G401 (cell line): ENCODE measurements around the gene GGNBP2. TPM values are rescaled to one million over a fixed set of nuclear protein-coding genes. Genes with fewer than 3 reads are reported as not detected.
"Not testable (repeated sequence)": the region's sequence is repeated elsewhere in the genome, so short reads cannot be mapped to it uniquely, and the experiment has no call there.

ENCODE experiments used
- DNase-seq: peaks from one replicate; pipeline ENCODE4 v3.0.0-alpha.2; 2015; ENCODE audit warnings: low spot score
- in situ Hi-C: cut with HindIII; loops from 2 replicates; pipeline ENCODE4 v1.10.0; 2016; ENCODE audit warnings: low sequenced_read_pairs, mixed read lengths
- total RNA-seq: library from RNA; depleted of rRNA; stranded (reverse); fragments of >200 nt; shearing (Covaris generic); gene quantifications from 2 replicates; pipeline ENCODE4 v1.2.3, GENCODE V29; 2014

Gene GGNBP2
- total RNA-seq, 1 experiment from 2014 or later: 39.8 TPM

DNA sequence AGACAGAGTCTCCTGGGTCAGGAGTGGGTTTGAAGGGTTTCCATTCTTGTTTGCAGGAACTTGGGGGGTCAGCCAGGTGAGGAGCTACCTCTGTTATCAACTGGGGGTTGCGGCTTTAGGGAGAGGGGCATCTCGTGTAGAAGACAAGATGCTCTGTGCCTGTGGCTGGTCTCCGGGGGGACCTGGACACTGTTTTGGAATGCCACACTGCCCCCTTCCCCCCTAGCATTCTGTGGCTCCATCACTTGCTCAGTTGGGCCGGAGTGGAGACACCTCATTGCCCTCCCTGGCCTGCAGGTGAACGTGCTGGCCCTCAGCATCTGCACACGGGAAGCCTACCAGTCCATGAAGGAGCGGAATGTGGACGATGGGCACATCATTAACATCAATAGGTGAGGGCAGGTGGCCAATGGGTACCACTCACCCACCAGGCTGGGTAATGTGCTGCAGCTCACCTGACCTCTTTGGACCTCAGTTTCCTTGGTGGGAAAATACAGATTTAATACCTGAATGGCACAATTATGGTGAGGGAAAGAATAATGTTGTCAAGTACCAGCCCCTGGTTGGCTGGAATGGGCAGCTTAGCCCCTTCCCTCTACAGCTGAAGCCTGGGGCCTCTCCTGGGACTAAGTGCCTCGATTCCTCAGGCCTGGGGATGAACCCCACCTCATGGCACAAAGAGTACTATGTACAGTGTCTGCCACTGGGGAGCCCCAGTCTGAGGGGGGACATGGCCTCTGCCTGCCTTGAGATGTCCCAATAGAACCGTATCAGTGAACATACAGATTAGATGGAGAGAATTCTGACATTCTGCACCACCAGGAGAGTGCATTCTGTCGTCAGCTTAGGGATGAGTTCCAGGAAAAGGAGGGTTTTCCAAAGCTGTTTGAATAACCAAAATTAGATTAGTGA is 53.4 kb downstream of the GGNBP2 start:
- no peak for DNase-seq
- in situ Hi-C loops: no loop called here

GRCh38 chr17:36598951-36599401 is 54.3 kb downstream of the GGNBP2 start:
- DNase-seq: no peak
- in situ Hi-C loops: no loop called here

GRCh38 chr17:36599546-36600250 is 55.0 kb downstream of the GGNBP2 start:
- in situ Hi-C loops: no loop called here
- DNase-seq: no peak

DNA sequence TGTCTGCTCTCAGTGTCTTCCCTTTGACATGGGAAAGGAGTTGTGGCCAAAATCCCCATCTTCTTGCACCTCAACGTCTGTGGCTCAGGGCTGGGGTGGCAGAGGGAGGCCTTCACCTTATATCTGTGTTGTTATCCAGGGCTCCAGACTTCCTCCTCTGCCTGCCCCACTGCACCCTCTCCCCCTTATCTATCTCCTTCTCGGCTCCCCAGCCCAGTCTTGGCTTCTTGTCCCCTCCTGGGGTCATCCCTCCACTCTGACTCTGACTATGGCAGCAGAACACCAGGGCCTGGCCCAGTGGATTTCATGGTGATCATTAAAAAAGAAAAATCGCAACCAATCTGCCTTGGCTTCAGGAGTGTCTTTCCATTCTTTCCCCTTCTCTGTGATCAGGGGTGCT is 55.7 kb downstream of the GGNBP2 start:
- in situ Hi-C loops: no loop called here
- no peak for DNase-seq

- in situ Hi-C loops: no loop called here
Observed at GRCh38 chr17:36600936-36601302, 56.2 kb downstream of the GGNBP2 start.

DNA sequence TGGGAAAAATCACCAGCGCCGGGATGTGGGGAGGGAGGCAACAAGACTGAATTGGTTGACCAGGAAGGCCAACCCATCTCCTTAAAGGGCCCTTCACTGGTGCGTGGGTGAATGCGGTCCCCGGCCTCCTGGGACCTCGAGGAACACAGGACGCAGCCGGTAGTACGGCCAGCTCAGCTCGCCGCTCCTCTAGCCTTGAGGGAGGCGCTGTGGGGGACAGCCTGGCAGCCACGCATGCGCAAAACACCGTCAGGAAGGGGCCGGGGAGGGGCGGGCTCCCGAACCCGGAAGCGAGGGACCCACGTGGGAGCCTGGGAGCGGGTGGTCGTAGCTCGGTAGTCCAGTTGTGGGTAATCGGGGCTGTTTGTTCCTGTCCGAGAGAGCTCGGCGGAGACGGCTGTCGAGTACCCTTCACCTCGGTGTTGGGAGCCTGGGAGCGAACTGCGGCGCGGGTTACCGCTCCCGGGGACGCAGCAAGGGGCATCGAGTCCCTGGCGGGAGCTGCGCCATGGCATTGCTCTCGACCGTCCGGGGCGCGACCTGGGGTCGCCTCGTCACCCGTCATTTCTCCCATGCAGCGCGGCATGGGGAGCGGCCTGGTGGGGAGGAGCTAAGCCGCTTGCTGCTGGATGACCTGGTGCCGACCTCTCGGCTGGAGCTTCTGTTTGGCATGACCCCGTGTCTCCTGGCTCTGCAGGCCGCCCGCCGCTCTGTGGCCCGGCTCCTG is 56.7 kb downstream of the GGNBP2 start, which contains the start of gene MRM1:
MRM1 (plus strand) TSS at position 281 of the 727 bp plus-strand sequence; CDS start at position 509, 228 bp downstream.
- in situ Hi-C loops: no loop called here
- peak; percentile 91 for DNase-seq

More at GRCh38 chr17:36600936-36601302, 56.2 kb downstream of the GGNBP2 start:
- no peak for DNase-seq

- in situ Hi-C loops: no loop called here
- peak; percentile 21 for DNase-seq
Observed at GRCh38 chr17:36602030-36602748, 57.5 kb downstream of the GGNBP2 start.

- DNase-seq: peak; percentile 58
- in situ Hi-C loops: no loop called here
Observed at GRCh38 chr17:36602924-36603384, 58.2 kb downstream of the GGNBP2 start.

GRCh38 chr17:36605028-36605427 is 60.3 kb downstream of the GGNBP2 start:
- DNase-seq, in situ Hi-C loops: not testable (repeated sequence)

DNA sequence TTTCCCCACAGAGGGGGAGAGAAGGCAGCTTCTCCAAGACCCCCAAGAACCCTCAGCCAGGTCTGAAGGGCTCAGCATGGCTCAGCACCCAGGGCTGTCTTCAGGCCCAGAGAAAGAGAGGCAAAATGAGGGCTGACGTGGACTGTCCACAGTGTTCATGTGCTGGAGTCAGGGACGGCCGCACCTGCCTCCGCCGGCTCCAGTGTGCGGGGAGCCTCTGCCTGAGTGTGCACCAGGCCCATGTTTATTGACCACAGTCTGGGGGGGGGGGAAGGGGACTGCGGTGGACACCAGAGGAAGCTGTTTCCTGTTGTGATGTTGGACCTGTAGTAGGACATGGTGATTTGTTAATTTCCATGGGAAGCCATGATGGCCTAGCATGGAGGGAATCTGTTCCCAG is 63.6 kb downstream of the GGNBP2 start:
- DNase-seq: no peak
- in situ Hi-C loops: no loop called here

DNA sequence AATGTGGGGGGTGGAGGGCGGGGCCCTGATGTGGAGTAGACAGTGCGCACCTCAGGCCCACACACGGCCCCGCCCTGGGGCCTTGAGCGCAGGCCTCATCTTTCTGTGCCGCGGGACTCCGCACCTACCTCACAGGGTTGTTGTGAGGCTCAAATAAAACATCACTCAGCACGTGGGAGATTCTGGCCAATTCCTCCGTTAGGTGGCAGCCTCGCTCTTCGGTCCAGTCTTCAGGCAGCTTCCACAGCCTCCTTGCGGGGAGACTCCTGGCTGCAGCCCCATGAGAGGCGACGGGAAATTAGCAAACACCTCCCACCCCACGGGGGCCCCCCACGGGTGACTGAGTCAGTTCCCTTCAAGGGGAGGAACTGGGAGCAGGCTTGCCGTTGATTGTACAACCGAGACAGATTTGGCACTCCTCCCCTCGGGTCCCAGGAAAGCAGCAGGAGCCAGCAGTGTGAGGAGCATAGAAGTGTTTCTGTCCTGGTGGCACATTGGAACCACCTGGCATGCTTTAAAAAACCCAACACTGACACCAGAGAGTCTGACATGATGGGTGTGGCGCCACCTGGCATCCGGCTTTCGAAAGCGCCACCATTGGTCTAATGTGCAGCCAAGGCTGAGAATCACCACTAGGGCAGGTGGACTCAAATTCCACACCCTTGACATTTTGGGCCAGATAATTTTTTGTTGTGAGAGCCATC is 64.2 kb downstream of the GGNBP2 start:
- in situ Hi-C loops: no loop called here

GRCh38 chr17:36609498-36609862 is 64.8 kb downstream of the GGNBP2 start:
- no peak for DNase-seq
- in situ Hi-C loops: no loop called here

More for the DNA sequence above, 64.2 kb downstream of the GGNBP2 start:
- DNase-seq: peak; percentile 88

DNA sequence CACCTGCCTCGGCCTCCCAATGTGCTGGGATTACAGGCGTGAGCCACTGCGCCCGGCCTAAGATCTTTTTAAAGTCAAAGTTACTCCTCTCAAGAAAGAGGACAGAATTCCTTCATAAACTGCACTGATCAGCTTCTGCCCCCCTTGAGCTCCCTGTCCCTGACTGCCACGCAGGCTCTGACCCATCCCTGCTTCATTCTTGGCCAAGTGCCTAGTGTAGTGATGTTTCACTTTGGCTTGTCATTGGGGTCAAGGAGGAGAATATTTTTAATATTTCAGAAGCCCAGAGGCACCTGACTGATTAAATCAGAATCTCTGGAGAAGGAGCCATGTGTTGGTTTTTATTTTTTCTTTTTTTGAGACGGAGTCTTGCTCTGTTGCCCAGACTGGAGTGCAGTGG is 65.8 kb downstream of the GGNBP2 start:
- in situ Hi-C loops: no loop called here

DNA sequence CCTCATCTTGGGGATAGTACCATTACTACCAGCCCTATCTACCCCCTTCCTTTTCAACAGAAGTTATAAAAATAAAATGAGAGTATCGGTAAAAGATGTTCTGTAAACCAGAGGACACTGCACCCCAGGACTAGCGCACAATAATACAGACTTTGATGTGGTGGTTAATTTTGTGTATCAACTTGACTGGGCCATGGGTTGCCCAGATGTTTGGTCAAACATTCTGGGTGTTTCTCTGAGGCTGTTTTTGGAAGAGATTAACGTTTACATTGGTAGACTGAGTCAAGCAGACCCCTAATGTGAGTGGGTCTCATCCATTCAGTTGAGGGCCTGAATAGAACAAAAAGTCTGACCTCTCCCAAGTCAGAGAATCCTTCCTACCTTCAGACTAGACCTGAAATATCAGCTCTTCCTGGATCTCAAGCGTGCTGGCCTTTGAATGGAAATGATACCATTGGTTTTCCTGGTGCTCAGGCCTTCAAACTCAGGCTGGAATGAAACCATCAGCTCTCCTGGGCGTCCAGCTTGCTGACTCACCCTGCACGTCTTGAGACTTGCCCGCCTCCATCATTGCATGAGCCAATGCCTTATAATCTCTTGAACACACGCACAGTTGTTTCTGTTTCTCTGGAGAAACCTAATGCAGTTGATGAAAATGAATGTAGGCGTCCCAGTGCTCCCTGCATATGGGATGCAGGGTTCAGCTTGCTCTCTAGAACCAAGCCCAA is 66.8 kb downstream of the GGNBP2 start:
- no peak for DNase-seq
- in situ Hi-C loops: no loop called here

More for the DNA sequence above, 65.8 kb downstream of the GGNBP2 start:
- DNase-seq: no peak

- DNase-seq: no peak
- in situ Hi-C loops: no loop called here
Observed at GRCh38 chr17:36612323-36612722, 67.6 kb downstream of the GGNBP2 start.

- in situ Hi-C loops: no loop called here
Observed at GRCh38 chr17:36613155-36613554, 68.4 kb downstream of the GGNBP2 start.

DNA sequence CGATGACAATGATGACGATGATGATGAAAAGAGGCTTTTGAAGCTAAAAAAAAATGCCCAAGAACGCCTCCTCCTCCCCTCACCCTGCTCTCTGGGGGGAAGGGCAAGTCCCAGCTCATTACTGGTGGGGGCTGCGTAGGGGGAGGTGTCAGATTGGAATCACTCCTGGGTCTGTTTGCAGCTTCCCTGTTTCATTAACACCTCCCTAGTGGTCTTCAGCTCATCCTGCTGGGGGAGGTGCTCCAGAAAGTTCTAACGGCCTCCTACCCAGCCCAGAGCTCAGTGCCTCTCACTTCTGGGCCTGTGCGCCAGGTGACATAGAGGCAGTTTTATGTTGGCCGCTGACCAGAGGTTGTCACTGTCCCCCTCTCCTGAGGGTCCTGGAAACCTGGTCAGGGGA is 69.4 kb downstream of the GGNBP2 start:
- DNase-seq: no peak
- in situ Hi-C loops: no loop called here

More at GRCh38 chr17:36613155-36613554, 68.4 kb downstream of the GGNBP2 start:
- DNase-seq: no peak

DNA sequence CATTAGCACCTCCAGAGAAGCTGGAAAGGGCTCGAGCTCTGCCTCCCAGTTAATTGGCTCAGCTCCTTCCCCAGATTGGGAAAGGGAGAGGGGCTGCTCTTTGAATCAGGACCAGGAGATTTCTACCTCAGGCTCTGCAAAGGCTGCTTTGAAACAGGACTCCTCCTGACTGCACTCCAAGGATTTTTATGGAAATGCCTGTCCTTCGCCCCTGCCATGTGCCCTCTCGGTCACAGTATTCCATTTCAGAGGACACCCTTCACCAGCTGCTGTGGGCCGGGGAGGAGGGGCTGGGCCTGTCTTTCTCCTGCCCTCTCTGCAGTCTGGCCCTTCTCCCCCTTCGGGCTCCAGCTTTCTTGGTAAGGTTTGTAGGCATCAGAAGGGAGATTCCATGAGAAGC is 70.2 kb downstream of the GGNBP2 start:
- in situ Hi-C loops: no loop called here
- DNase-seq: no peak
